Measurements from ENCODE around the gene UNC93B1. TPM values are rescaled to one million over a fixed set of nuclear protein-coding genes. Genes with fewer than 3 reads are reported as not detected.

The UNC93B1 gene
- total and polyA plus RNA-seq, 10 donors: 110 to 192 (median 132) TPM

GRCh38 chr11:68035266-68035876 is 31.5 kb upstream of the UNC93B1 start:
- peak overlapping the region in 6 of 8 donors; percentile 4 to 97 (median 93) for H3K27ac ChIP-seq
- no peaks in the 10 kb centered on the region for H3K9me3 ChIP-seq
- 91 to 97% (median 94%) methylated on average over 13 of the region's 13 CpGs for WGBS, 5 donors
- H3K36me3 ChIP-seq: peaks cover 0 to 40% (median 16%) of the 10 kb centered on the region in 6 donors
- no peak overlapping the region for H3K4me3 ChIP-seq
- peak; percentile 73 for DNase-seq
- TF ChIP-seq POLR2A (IDR thresholded peaks at IDR 0.05) (no peak), CTCF (IDR thresholded peaks at IDR 0.05 in 8 of 11, conservative IDR thresholded peaks at IDR 0.05 in 3 of 11) (no peak), POLR2AphosphoS5 (IDR thresholded peaks at IDR 0.05) (no peak)
- no peaks in the 10 kb centered on the region for H3K27me3 ChIP-seq (replicated peaks in 1 of 7)
- peaks cover 44 to 89% (median 67%) of the 10 kb centered on the region in 6 donors for H3K4me1 ChIP-seq
- intact Hi-C loops (cut with DNase I; ENCODE audit: low total_unique reads): no loop called here

- peaks cover 0 to 40% (median 16%) of the 10 kb centered on the region in 6 donors for H3K36me3 ChIP-seq
- no peaks in the 10 kb centered on the region for H3K27me3 ChIP-seq (replicated peaks in 1 of 7)
- peak overlapping the region in 2 of 8 donors; percentile 14 to 15 for H3K27ac ChIP-seq
- peaks cover 37 to 87% (median 62%) of the 10 kb centered on the region in 6 donors for H3K4me1 ChIP-seq
- no peak overlapping the region for H3K4me3 ChIP-seq
- 86 to 97% (median 95%) methylated on average over 4 to 12 of the region's 12 CpGs for WGBS, 5 donors
- no peaks in the 10 kb centered on the region for H3K9me3 ChIP-seq
- no peak for TF ChIP-seq POLR2AphosphoS5 (IDR thresholded peaks at IDR 0.05)
- no peak for TF ChIP-seq CTCF (IDR thresholded peaks at IDR 0.05 in 8 of 11, conservative IDR thresholded peaks at IDR 0.05 in 3 of 11)
- TF ChIP-seq POLR2A (IDR thresholded peaks at IDR 0.05): no peak
- intact Hi-C loops (cut with DNase I; ENCODE audit: low total_unique reads): no loop called here
- no peak for DNase-seq
Measured at GRCh38 chr11:68033708-68034045, 29.8 kb upstream of the UNC93B1 start.

- no peak for TF ChIP-seq POLR2A (IDR thresholded peaks at IDR 0.05)
- no peak for TF ChIP-seq CTCF (IDR thresholded peaks at IDR 0.05 in 8 of 11, conservative IDR thresholded peaks at IDR 0.05 in 3 of 11)
- Histone ChIP-seq H3K36me3 (peaks cover 0 to 42% (median 16%) of the 10 kb centered on the region in 6 donors), H3K4me3 (no peak overlapping the region), H3K27ac (peak overlapping the region in 2 of 8 donors; percentile 15 to 21), H3K4me1 (peaks cover 32 to 86% (median 56%) of the 10 kb centered on the region in 6 donors), H3K27me3 (replicated peaks in 1 of 7) (no peaks in the 10 kb centered on the region), H3K9me3 (no peaks in the 10 kb centered on the region)
- intact Hi-C loops (cut with DNase I; ENCODE audit: low total_unique reads): no loop called here
- WGBS, 5 donors: 92 to 98% (median 95%) methylated on average over 15 to 29 of the region's 29 CpGs
- DNase-seq: no peak
Measured at GRCh38 chr11:68032997-68033707, 29.3 kb upstream of the UNC93B1 start.

GRCh38 chr11:68032003-68032402 is 28.1 kb upstream of the UNC93B1 start:
- no peaks in the 10 kb centered on the region for H3K9me3 ChIP-seq
- intact Hi-C loops (cut with DNase I; ENCODE audit: low total_unique reads): no loop called here
- WGBS, 5 donors: 83 to 95% (median 88%) methylated on average over 4 to 9 of the region's 9 CpGs
- H3K27ac ChIP-seq: peak overlapping the region in 1 of 8 donors; percentile 92
- peaks cover 0 to 54% (median 16%) of the 10 kb centered on the region in 6 donors for H3K36me3 ChIP-seq
- peak overlapping the region in 1 of 8 donors; percentile 88 for H3K4me3 ChIP-seq
- H3K4me1 ChIP-seq: peaks cover 20 to 79% (median 45%) of the 10 kb centered on the region in 6 donors
- no peaks in the 10 kb centered on the region for H3K27me3 ChIP-seq (replicated peaks in 1 of 7)
- DNase-seq: no peak
- TF ChIP-seq POLR2AphosphoS5 (IDR thresholded peaks at IDR 0.05) (no peak), POLR2A (IDR thresholded peaks at IDR 0.05) (no peak), CTCF (IDR thresholded peaks at IDR 0.05 in 8 of 11, conservative IDR thresholded peaks at IDR 0.05 in 3 of 11) (no peak)
